ENCODE data around the gene PRDM1.

DNA sequence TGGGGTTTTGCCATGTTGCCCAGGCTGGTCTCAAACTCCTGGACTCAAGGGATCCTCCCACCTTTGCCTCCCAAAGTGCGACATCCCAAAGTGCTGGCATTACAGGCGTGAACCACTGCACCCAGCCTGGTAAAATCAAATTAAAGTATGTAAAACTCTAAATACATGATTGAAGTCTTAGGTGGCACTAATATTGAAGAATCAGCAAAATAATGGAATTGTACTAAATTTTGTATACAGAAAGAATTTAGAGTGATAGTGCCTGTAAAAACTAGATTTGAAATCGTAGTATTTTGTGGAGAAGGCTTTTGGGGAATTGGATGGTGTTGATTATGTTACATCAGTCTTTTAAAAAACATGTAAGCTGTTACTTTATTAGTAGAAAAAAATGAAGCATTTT is 10.0 kb upstream of the PRDM1 start:
- TF ChIP-seq POLR2A (IDR thresholded peaks at IDR 0.05) = no peak
- TF ChIP-seq, protein P1, sequence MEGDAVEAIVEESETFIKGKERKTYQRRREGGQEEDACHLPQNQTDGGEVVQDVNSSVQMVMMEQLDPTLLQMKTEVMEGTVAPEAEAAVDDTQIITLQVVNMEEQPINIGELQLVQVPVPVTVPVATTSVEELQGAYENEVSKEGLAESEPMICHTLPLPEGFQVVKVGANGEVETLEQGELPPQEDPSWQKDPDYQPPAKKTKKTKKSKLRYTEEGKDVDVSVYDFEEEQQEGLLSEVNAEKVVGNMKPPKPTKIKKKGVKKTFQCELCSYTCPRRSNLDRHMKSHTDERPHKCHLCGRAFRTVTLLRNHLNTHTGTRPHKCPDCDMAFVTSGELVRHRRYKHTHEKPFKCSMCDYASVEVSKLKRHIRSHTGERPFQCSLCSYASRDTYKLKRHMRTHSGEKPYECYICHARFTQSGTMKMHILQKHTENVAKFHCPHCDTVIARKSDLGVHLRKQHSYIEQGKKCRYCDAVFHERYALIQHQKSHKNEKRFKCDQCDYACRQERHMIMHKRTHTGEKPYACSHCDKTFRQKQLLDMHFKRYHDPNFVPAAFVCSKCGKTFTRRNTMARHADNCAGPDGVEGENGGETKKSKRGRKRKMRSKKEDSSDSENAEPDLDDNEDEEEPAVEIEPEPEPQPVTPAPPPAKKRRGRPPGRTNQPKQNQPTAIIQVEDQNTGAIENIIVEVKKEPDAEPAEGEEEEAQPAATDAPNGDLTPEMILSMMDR (IDR thresholded peaks at IDR 0.05) = no peak

All from heart left ventricle (tissue), 13 donors.